ENCODE data around the gene PPP1R14C.

GRCh38 chr6:150124235-150124634 is 18.6 kb upstream of the PPP1R14C start:
- TF ChIP-seq POLR2A (IDR thresholded peaks at IDR 0.05): no peak
- TF ChIP-seq CTCF (IDR thresholded peaks at IDR 0.05): no peak
- TF ChIP-seq POLR2AphosphoS5 (IDR thresholded peaks at IDR 0.05): no peak

All from breast epithelium (tissue), 3 donors.